ENCODE data around the gene EIF4E2.

DNA sequence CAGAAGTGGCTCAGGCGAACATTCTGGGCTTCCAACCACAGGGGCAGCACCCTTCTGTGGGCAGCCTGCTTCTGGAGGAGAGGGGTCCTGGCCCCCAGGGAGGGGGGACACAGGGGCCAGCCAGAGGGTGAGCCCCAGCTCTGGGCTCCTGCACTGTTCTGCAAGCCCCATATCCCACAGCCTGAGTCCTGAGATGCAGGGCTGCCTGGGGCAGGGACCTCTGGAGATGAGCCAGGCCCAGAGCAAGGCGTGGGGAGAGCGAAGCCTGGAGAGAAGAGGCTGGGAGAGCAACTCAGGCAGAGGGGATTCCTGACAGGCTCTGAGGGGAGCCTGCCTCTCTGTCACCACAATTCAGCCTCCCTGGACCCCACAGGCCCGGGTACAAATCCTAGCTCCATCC, 43.8 kb upstream of the EIF4E2 start:
- no peak for TF ChIP-seq POLR2AphosphoS5 (IDR thresholded peaks at IDR 0.05; ENCODE audit: borderline replicate concordance, low read depth, low read length)
- TF ChIP-seq EZH2 (IDR thresholded peaks at IDR 0.05), result no peak
- TF ChIP-seq FOXP2 (optimal IDR thresholded peaks at IDR 0.05; ENCODE audit: control extremely low read depth, extremely low read length, insufficient read depth), result no peak

All from SK-N-MC (cell line).